Keratinocyte (primary cell): ENCODE measurements around the gene TENM4. TPM values are rescaled to one million over a fixed set of nuclear protein-coding genes. Genes with fewer than 3 reads are reported as not detected.

ENCODE experiments used
- DNase-seq: peaks from one replicate; pipeline ENCODE4 v3.0.0-alpha.2; 2011; ENCODE audit warnings: low read depth, missing footprints, low spot score
- FAIRE-seq: peaks from 2 replicates; lab custom pipeline; 2011; peaks lifted over from hg19 to GRCh38; lab: Jason Lieb, UNC
- H2AFZ ChIP-seq: 2 replicates; pipeline ENCODE4 v1.6.0; 2012; ENCODE audit warnings: low read length, control low read depth, inconsistent platforms; ENCODE audit not compliant: control insufficient read depth
- H3K27ac ChIP-seq: 2 replicates; pipeline ENCODE4 v1.5.1; 2011; ENCODE audit warnings: low read length; ENCODE audit not compliant: control insufficient read depth, insufficient read depth
- H3K27me3 ChIP-seq: 3 replicates; pipeline ENCODE4 v1.6.0; 2011; ENCODE audit warnings: low read length; ENCODE audit not compliant: control insufficient read depth, insufficient read depth; ENCODE audit errors: extremely low read depth
- H3K36me3 ChIP-seq, 2 experiments: 2 replicates in 1 of 2; 3 replicates in 1 of 2; pipeline ENCODE4 v1.5.1; 2011; ENCODE audit warnings: low read length in 2 of 2, mild to moderate bottlenecking in 1 of 2; ENCODE audit not compliant: control insufficient read depth in 2 of 2, insufficient read depth in 2 of 2; ENCODE audit errors: extremely low read depth in 1 of 2
- H3K4me1 ChIP-seq: 3 replicates; pipeline ENCODE4 v1.5.1; 2011; ENCODE audit warnings: low read length; ENCODE audit not compliant: control insufficient read depth, insufficient read depth; ENCODE audit errors: extremely low read depth
- H3K4me2 ChIP-seq: 3 replicates; pipeline ENCODE4 v1.6.0; 2011; ENCODE audit warnings: low read depth, low read length; ENCODE audit not compliant: control insufficient read depth, insufficient read depth; ENCODE audit errors: extremely low read depth
- H3K4me3 ChIP-seq, 3 experiments: fragments of 200-600 bp in 1 of 3; sonication (generic) in 1 of 3; 2 replicates in 2 of 3; 3 replicates in 1 of 3; pipeline ENCODE4 v1.5.1; 2011 to 2016; ENCODE audit warnings: low read length in 3 of 3, mild to moderate bottlenecking in 3 of 3, control low read depth in 2 of 3, inconsistent platforms in 1 of 3, low read depth in 1 of 3, mixed read lengths in 1 of 3, mixed run types in 1 of 3, moderate library complexity in 1 of 3; ENCODE audit not compliant: control insufficient read depth in 2 of 3, insufficient read depth in 2 of 3; ENCODE audit errors: extremely low read depth in 1 of 3
- H3K79me2 ChIP-seq: 2 replicates; pipeline ENCODE4 v1.6.0; 2012; ENCODE audit warnings: low read length; ENCODE audit not compliant: control insufficient read depth, insufficient read depth
- H3K9ac ChIP-seq: 3 replicates; pipeline ENCODE4 v1.6.0; 2011; ENCODE audit warnings: low read length; ENCODE audit not compliant: control insufficient read depth, insufficient read depth; ENCODE audit errors: extremely low read depth
- H3K9me1 ChIP-seq: 3 replicates; pipeline ENCODE4 v1.6.0; 2011; ENCODE audit warnings: low read length; ENCODE audit not compliant: control insufficient read depth, insufficient read depth; ENCODE audit errors: extremely low read depth
- H3K9me3 ChIP-seq: 2 replicates; pipeline ENCODE4 v1.5.1; 2012; ENCODE audit warnings: low read depth, low read length; ENCODE audit not compliant: control insufficient read depth
- H4K20me1 ChIP-seq: 3 replicates; pipeline ENCODE4 v1.6.0; 2011; ENCODE audit warnings: low read length; ENCODE audit not compliant: control insufficient read depth, insufficient read depth; ENCODE audit errors: extremely low read depth
- CTCF ChIP-seq, 3 experiments: IDR thresholded peaks in 1 of 3; conservative IDR thresholded peaks in 1 of 3; optimal IDR thresholded peaks in 1 of 3; 2 replicates in 2 of 3; 3 replicates in 1 of 3; pipeline versions ENCODE3 to v1.5.1; 2011; ENCODE audit warnings: low read length in 3 of 3, mild to moderate bottlenecking in 3 of 3, moderate library complexity in 2 of 3, control low read depth in 1 of 3, inconsistent platforms in 1 of 3; ENCODE audit not compliant: insufficient read depth in 2 of 3; ENCODE audit errors: extremely low read depth in 1 of 3
- EZH2 ChIP-seq: IDR thresholded peaks from one replicate; pipeline ENCODE4 v1.6.1; 2012; ENCODE audit warnings: inconsistent platforms, mild to moderate bottlenecking, low read length, moderate library complexity
- dilution Hi-C: fragments of 300-500 bp; cut with MboI; formaldehyde crosslinking; loops from one replicate; pipeline ENCODE4 v1.7.0; 2020; ENCODE audit warnings: low sequenced_read_pairs; ENCODE audit not compliant: extremely low pct_ligation_motif_present
- polyA plus RNA-seq, 5 experiments: library from polyadenylated mRNA; depleted of rRNA in 3 of 5; stranded (reverse) in 3 of 5; stranded (forward) in 1 of 5; unstranded in 1 of 5; fragments of >200 nt; gene quantifications; 1 replicate in 1 of 5; 2 replicates in 3 of 5; 3 replicates in 1 of 5; pipeline versions ENCODE4 v1.2.1 to v1.2.3, GENCODE V29; 2011 to 2012; ENCODE audit warnings: missing spikeins in 2 of 5, low read depth in 1 of 5, low replicate concordance in 1 of 5

TENM4 gene
- polyA plus RNA-seq, 1 donor (not counting 4 experiments of a cell fraction or from before 2014, with no cell fraction given): 3.5 TPM

GRCh38 chr11:78898266-78898775 lies 542.5 kb downstream of the TENM4 start:
- no peak overlapping the region for H3K4me2 ChIP-seq
- H3K4me3 ChIP-seq: no peak overlapping the region
- H3K79me2 ChIP-seq: no peaks in the 10 kb centered on the region
- no peaks in the 10 kb centered on the region for H3K9me1 ChIP-seq
- no peak for TF ChIP-seq EZH2
- TF ChIP-seq CTCF (optimal IDR thresholded peaks at IDR 0.05 in 1 of 3, IDR thresholded peaks at IDR 0.05 in 1 of 3, conservative IDR thresholded peaks at IDR 0.05 in 1 of 3; ENCODE audit: extremely low read depth in 1 of 3, insufficient read depth in 2 of 3, low read length in 3 of 3): no peak
- no peak overlapping the region for H3K27ac ChIP-seq
- H4K20me1 ChIP-seq: no peaks in the 10 kb centered on the region
- dilution Hi-C loops: no loop called here
- peaks cover 0 to 6% of the 10 kb centered on the region in 2 experiments for H3K36me3 ChIP-seq
- H3K27me3 ChIP-seq: no peaks in the 10 kb centered on the region
- no peak overlapping the region for H3K9ac ChIP-seq
- H3K4me1 ChIP-seq: no peaks in the 10 kb centered on the region
- H2AFZ ChIP-seq: no peak overlapping the region
- FAIRE-seq (no peak), DNase-seq (no peak)
- no peaks in the 10 kb centered on the region for H3K9me3 ChIP-seq

- no peaks in the 10 kb centered on the region for H4K20me1 ChIP-seq
- FAIRE-seq (no peak), DNase-seq (no peak)
- H3K9me1 ChIP-seq: no peaks in the 10 kb centered on the region
- no peak for TF ChIP-seq CTCF (optimal IDR thresholded peaks at IDR 0.05 in 1 of 3, IDR thresholded peaks at IDR 0.05 in 1 of 3, conservative IDR thresholded peaks at IDR 0.05 in 1 of 3; ENCODE audit: extremely low read depth in 1 of 3, insufficient read depth in 2 of 3, low read length in 3 of 3)
- no peak for TF ChIP-seq EZH2
- H3K4me2 ChIP-seq: no peak overlapping the region
- no peaks in the 10 kb centered on the region for H3K9me3 ChIP-seq
- no peaks in the 10 kb centered on the region for H3K27me3 ChIP-seq
- dilution Hi-C loops: no loop called here
- H2AFZ ChIP-seq: no peak overlapping the region
- H3K4me1 ChIP-seq: no peaks in the 10 kb centered on the region
- no peaks in the 10 kb centered on the region for H3K79me2 ChIP-seq
- no peak overlapping the region for H3K4me3 ChIP-seq
- no peak overlapping the region for H3K27ac ChIP-seq
- peaks cover 0 to 6% of the 10 kb centered on the region in 2 experiments for H3K36me3 ChIP-seq
- no peak overlapping the region for H3K9ac ChIP-seq
These were observed 546.8 kb downstream of the TENM4 start for GRCh38 chr11:78893996-78894395.
